ENCODE measurements around the gene RTN4RL2. TPM values are rescaled to one million over a fixed set of nuclear protein-coding genes. Genes with fewer than 3 reads are reported as not detected.

Gene RTN4RL2
- total RNA-seq, 4 donors from 2014 or later = 1.2 TPM; not detected in 3

- Histone ChIP-seq H3K4me1 (no peaks in the 10 kb centered on the region), H3K27me3 (no peaks in the 10 kb centered on the region), H3K27ac (no peak overlapping the region), H3K4me3 (no peak overlapping the region), H3K9me3 (no peaks in the 10 kb centered on the region), H3K36me3 (peaks cover 0 to 49% (median 0%) of the 10 kb centered on the region in 3 donors)
- DNase-seq = no peak
- TF ChIP-seq POLR2A (IDR thresholded peaks at IDR 0.05) = no peak
- TF ChIP-seq, protein P1, sequence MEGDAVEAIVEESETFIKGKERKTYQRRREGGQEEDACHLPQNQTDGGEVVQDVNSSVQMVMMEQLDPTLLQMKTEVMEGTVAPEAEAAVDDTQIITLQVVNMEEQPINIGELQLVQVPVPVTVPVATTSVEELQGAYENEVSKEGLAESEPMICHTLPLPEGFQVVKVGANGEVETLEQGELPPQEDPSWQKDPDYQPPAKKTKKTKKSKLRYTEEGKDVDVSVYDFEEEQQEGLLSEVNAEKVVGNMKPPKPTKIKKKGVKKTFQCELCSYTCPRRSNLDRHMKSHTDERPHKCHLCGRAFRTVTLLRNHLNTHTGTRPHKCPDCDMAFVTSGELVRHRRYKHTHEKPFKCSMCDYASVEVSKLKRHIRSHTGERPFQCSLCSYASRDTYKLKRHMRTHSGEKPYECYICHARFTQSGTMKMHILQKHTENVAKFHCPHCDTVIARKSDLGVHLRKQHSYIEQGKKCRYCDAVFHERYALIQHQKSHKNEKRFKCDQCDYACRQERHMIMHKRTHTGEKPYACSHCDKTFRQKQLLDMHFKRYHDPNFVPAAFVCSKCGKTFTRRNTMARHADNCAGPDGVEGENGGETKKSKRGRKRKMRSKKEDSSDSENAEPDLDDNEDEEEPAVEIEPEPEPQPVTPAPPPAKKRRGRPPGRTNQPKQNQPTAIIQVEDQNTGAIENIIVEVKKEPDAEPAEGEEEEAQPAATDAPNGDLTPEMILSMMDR (IDR thresholded peaks at IDR 0.05) = no peak
Measured at GRCh38 chr11:57418131-57418530, 42.2 kb upstream of the RTN4RL2 start.

DNA sequence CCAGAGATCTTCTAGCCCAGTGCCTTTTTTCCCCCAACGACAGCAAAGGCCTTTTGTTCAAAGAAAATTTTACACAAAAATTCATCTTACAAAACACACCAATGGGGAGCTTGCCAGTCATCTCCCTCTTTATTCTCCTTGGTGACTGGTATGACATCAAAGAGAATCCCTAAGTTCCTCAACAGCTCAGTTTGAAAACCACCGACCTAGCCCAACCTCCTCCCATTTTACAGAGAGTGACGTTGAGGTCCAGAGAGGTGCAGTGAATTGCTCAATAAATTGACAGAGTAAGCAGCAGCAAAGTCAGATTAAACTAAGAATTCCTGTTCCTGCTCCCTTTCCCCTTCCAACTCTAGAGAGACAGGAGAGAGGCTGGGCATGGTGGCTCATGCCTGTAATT is 41.2 kb upstream of the RTN4RL2 start:
- no peak for TF ChIP-seq POLR2A (IDR thresholded peaks at IDR 0.05)
- TF ChIP-seq, protein P1 (IDR thresholded peaks at IDR 0.05) = no peak
- H3K4me3 ChIP-seq = no peak overlapping the region
- DNase-seq = no peak
- no peaks in the 10 kb centered on the region for H3K9me3 ChIP-seq
- H3K36me3 ChIP-seq = peaks cover 0 to 41% (median 0%) of the 10 kb centered on the region in 3 donors
- no peak overlapping the region for H3K27ac ChIP-seq
- H3K27me3 ChIP-seq = no peaks in the 10 kb centered on the region
- peaks cover 0 to 5% (median 2%) of the 10 kb centered on the region in 4 donors for H3K4me1 ChIP-seq

GRCh38 chr11:57421066-57421465 is 39.3 kb upstream of the RTN4RL2 start:
- Histone ChIP-seq H3K27me3 (no peaks in the 10 kb centered on the region), H3K4me3 (no peak overlapping the region), H3K4me1 (peaks cover 0 to 24% (median 19%) of the 10 kb centered on the region in 4 donors), H3K36me3 (peaks cover 0 to 25% (median 0%) of the 10 kb centered on the region in 3 donors), H3K9me3 (no peaks in the 10 kb centered on the region), H3K27ac (no peak overlapping the region)
- no peak for DNase-seq
- TF ChIP-seq, protein P1 (IDR thresholded peaks at IDR 0.05) = no peak
- TF ChIP-seq POLR2A (IDR thresholded peaks at IDR 0.05) = no peak

GRCh38 chr11:57421805-57422204 is 38.5 kb upstream of the RTN4RL2 start:
- no peaks in the 10 kb centered on the region for H3K9me3 ChIP-seq
- H3K4me3 ChIP-seq = no peak overlapping the region
- H3K4me1 ChIP-seq = peaks cover 0 to 26% (median 22%) of the 10 kb centered on the region in 4 donors
- no peak overlapping the region for H3K27ac ChIP-seq
- no peaks in the 10 kb centered on the region for H3K27me3 ChIP-seq
- peaks cover 0 to 18% (median 0%) of the 10 kb centered on the region in 3 donors for H3K36me3 ChIP-seq
- TF ChIP-seq, protein P1 (IDR thresholded peaks at IDR 0.05) = no peak
- TF ChIP-seq POLR2A (IDR thresholded peaks at IDR 0.05) = no peak
- DNase-seq = no peak

GRCh38 chr11:57422669-57423068 is 37.7 kb upstream of the RTN4RL2 start:
- Histone ChIP-seq H3K4me1 (peaks cover 0 to 30% (median 24%) of the 10 kb centered on the region in 4 donors), H3K27ac (no peak overlapping the region), H3K4me3 (no peak overlapping the region), H3K27me3 (no peaks in the 10 kb centered on the region), H3K36me3 (peaks cover 0 to 9% (median 0%) of the 10 kb centered on the region in 3 donors), H3K9me3 (no peaks in the 10 kb centered on the region)
- TF ChIP-seq, protein P1 (IDR thresholded peaks at IDR 0.05) = no peak
- TF ChIP-seq POLR2A (IDR thresholded peaks at IDR 0.05) = no peak
- DNase-seq = no peak
